ENCODE measurements around the gene ST7.

GRCh38 chr7:117231047-117231359 is 277.7 kb downstream of the ST7 start:
- TF ChIP-seq MAX (IDR thresholded peaks at IDR 0.05; ENCODE audit: insufficient read depth, insufficient read length) (no peak), CTCF (IDR thresholded peaks at IDR 0.05; ENCODE audit: extremely low read depth in 1 of 2, insufficient read depth in 1 of 2, low read depth in 1 of 2, low read length in 2 of 2) (no peak)

Data from endothelial cell of umbilical vein (primary cell).